GM19043 (cell line): ENCODE measurements around the gene CHST10.
"Not testable (repeated sequence)": the region's sequence is repeated elsewhere in the genome, so short reads cannot be mapped to it uniquely, and the experiment has no call there.

Experiments used
- ATAC-seq: cut with Tn5 transposase; IDR thresholded peaks from one replicate; pipeline ENCODE4 v1.9.1; 2021; ENCODE audit warnings: low read depth; ENCODE audit not compliant: unreplicated experiment

Gene CHST10

DNA sequence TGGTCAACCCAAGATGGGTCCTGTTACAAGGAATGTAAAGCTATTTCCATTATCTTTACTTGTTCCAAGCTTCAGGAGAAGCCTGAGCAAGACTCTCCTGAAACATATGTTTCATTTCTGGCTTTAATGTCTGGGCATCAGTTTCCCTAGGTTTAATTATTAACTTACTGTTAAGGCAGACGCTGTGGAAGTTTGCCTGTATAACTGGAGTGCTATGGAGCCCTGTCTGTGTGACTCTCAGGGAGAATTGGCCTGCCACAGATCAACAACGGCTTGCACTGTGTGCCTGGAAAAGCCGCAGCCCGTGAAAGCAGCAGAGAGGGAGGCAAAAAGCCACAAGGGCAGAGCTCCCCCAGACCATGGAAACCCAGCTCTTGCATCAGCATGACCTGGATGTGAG is 73.0 kb downstream of the CHST10 start:
- no peak for ATAC-seq

DNA sequence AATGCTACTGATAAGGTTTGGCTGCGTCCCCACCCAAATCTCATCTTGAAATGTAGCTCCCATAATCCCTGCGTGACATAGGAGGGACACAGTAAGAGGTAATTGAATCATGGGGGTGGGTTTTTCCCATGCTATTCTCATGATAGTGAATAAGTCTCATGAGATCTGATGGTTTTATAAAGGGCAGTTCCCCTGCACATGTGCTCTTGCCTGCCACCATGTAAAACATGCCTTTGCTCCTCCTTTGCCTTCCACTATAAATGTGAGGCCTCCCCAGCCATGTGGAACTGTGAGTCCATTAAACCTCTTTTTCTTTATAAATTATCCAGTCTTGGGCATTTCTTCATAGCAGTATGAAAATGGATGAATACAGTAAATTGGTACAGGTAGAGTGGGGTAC is 75.0 kb downstream of the CHST10 start:
- not testable (repeated sequence) for ATAC-seq
